CD4-positive, CD25-positive, alpha-beta regulatory T cell (primary cell): Measurements from ENCODE around the gene EXTL1. TPM values are rescaled to one million over a fixed set of nuclear protein-coding genes. Genes with fewer than 3 reads are reported as not detected.

ENCODE experiments used
- ATAC-seq, 2 donors: fragments of 150-1000 bp; cut with Tn5 transposase; one replicate each; pipeline ENCODE4 v1.10.0; 2021; ENCODE audit warnings: low read depth in 2 of 2, moderate number of reproducible peaks in 2 of 2, moderate library complexity in 1 of 2
- DNase-seq, 3 donors: peaks; one replicate each; pipeline versions ENCODE4 v3.0.0 to v3.0.0-alpha.2; 2012 to 2022; ENCODE audit warnings: mixed read lengths in 1 of 3
- H3K27ac ChIP-seq: one replicate; pipeline ENCODE4 v1.7.0; 2013; ENCODE audit warnings: mild to moderate bottlenecking, low read length; ENCODE audit not compliant: insufficient read depth, poor library complexity, severe bottlenecking
- H3K27me3 ChIP-seq: one replicate; pipeline ENCODE4 v1.7.0; 2013; ENCODE audit warnings: low read length; ENCODE audit not compliant: control insufficient read depth, insufficient read depth
- H3K36me3 ChIP-seq: one replicate; pipeline ENCODE4 v1.7.0; 2013; ENCODE audit warnings: mild to moderate bottlenecking, low read length, moderate library complexity; ENCODE audit not compliant: control insufficient read depth, insufficient read depth
- H3K4me1 ChIP-seq: 2 replicates; pipeline ENCODE4 v1.7.0; 2013; ENCODE audit warnings: mild to moderate bottlenecking, low read length; ENCODE audit not compliant: insufficient read depth, control insufficient read depth, poor library complexity, severe bottlenecking
- H3K4me3 ChIP-seq: one replicate; pipeline ENCODE4 v1.7.0; 2013; ENCODE audit warnings: low read depth, mild to moderate bottlenecking, low read length, moderate library complexity
- H3K9me3 ChIP-seq, 2 experiments: 1 replicate in 1 of 2; 2 replicates in 1 of 2; pipeline ENCODE4 v1.7.0; 2013; ENCODE audit warnings: low read length in 2 of 2, mild to moderate bottlenecking in 1 of 2, moderate library complexity in 1 of 2; ENCODE audit not compliant: control insufficient read depth in 2 of 2
- H3K27ac Mint-ChIP-seq, 3 donors: one replicate each; pipeline ENCODE4 v1.8.0; 2020 to 2022; ENCODE audit warnings: mild to moderate bottlenecking in 3 of 3, mixed read lengths in 3 of 3, moderate library complexity in 2 of 3
- H3K27me3 Mint-ChIP-seq: one replicate; pipeline ENCODE4 v1.8.0; 2022; ENCODE audit warnings: mild to moderate bottlenecking, mixed read lengths
- H3K36me3 Mint-ChIP-seq: one replicate; pipeline ENCODE4 v1.8.0; 2020; ENCODE audit warnings: mixed read lengths
- H3K4me1 Mint-ChIP-seq, 4 donors: one replicate each; pipeline ENCODE4 v1.8.0; 2020 to 2022; ENCODE audit warnings: mixed read lengths in 4 of 4, mild to moderate bottlenecking in 1 of 4
- H3K4me3 Mint-ChIP-seq, 4 donors: one replicate each; pipeline ENCODE4 v1.8.0; 2020 to 2022; ENCODE audit warnings: mild to moderate bottlenecking in 4 of 4, mixed read lengths in 4 of 4, moderate library complexity in 3 of 4
- H3K9me3 Mint-ChIP-seq, 7 donors: one replicate each; pipeline ENCODE4 v1.8.0; 2020 to 2022; ENCODE audit warnings: mixed read lengths in 7 of 7, mild to moderate bottlenecking in 3 of 7, moderate library complexity in 2 of 7
- polyA plus RNA-seq, 4 donors: library from polyadenylated mRNA; unstranded; fragments of 300-500 nt; fragmentation: Illumina TruSeq; gene quantifications; one replicate each; pipeline ENCODE4 v1.2.3, GENCODE V29; 2021
- total RNA-seq: library from RNA; stranded (reverse); gene quantifications from one replicate; pipeline ENCODE4 v1.2.3, GENCODE V29; 2022

EXTL1 gene
- total and polyA plus RNA-seq, 5 donors from 2014 or later = 0.22 TPM; not detected in 4

DNA sequence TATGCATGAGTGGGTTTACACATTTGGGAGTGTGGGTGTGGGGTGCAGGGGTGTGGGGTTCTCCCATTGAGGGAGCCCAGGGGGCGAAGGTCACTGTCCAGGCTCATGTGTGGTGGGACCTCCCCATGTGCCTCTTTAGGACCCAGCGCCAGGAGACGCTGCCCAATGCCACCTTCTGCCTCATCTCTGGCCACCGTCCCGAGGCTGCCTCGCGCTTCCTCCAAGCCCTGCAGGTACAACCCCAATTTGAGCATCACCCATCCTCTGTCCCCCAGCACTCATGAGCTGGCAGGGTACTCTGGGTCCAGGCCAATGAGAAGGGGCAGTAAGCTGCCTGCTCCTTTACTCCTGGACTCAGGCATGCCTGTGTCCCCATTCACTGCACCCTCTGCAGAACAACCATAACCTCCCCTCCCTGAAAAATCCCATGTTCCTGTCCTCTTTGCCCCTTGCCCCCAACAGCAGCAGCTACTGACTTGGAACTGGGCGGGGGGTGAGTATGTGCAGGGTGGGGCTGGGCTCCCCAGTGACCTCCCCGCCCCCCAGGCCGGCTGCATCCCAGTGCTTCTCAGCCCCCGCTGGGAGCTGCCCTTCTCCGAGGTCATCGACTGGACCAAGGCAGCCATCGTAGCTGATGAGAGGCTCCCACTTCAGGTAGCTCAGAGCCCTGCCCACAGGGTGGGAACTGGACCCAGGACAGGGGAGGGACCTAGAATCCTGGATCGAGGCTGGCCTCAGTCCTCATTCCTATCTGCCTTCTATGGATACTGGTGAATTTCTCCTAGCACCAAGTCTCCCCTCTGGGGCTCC lies 7.7 kb downstream of the EXTL1 start:
- Mint-ChIP-seq H3K36me3 (no peaks in the 10 kb centered on the region), H3K4me1 (peaks cover 0 to 3% (median 1%) of the 10 kb centered on the region in 4 donors), H3K9me3 (no peaks in the 10 kb centered on the region), H3K27ac (no peak overlapping the region), H3K27me3 (peaks cover 16% of the 10 kb centered on the region), H3K4me3 (no peak overlapping the region)
- H3K4me3 ChIP-seq = no peak overlapping the region
- no peak for ATAC-seq
- H3K27ac ChIP-seq = no peak overlapping the region
- H3K27me3 ChIP-seq = no peaks in the 10 kb centered on the region
- no peaks in the 10 kb centered on the region for H3K36me3 ChIP-seq
- no peaks in the 10 kb centered on the region for H3K9me3 ChIP-seq
- no peak for DNase-seq
- H3K4me1 ChIP-seq = no peaks in the 10 kb centered on the region

DNA sequence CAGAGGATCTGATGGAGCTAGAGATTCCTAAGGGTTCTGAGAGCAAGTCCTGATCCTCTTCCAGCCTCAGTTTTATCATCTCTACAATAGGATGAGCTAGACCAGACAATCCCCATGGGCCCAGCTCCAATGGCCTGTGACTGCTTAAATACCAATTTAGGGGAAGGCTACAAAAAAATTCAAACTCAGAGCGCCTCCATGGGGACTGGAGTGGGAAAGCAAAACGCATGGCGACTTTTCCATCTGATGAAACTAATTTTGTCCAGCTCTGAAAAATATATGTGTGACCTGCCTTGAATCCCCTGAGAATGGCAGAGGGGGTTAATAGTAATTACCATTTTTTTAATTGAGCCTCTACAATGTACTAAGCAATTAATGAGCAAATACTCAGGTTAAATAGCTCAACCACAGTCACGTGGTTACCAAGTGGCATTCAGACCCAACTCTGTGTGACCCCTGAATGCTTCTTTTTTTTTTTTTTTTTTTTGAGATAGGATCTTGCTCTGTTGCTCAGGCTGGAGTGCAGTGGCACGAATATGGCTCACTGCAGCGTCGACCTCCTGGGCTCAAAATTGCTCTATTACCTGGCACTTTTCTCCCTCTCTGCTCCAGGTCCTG lies 8.4 kb downstream of the EXTL1 start:
- H3K36me3 Mint-ChIP-seq = no peaks in the 10 kb centered on the region
- H3K36me3 ChIP-seq = no peaks in the 10 kb centered on the region
- H3K4me1 ChIP-seq = peaks cover 5% of the 10 kb centered on the region
- no peaks in the 10 kb centered on the region for H3K27me3 ChIP-seq
- H3K9me3 Mint-ChIP-seq = no peaks in the 10 kb centered on the region
- ATAC-seq (no peak), DNase-seq (no peak)
- no peak overlapping the region for H3K4me3 ChIP-seq
- no peak overlapping the region for H3K4me3 Mint-ChIP-seq
- H3K27ac ChIP-seq = no peak overlapping the region
- H3K27ac Mint-ChIP-seq = no peak overlapping the region
- H3K27me3 Mint-ChIP-seq = peaks cover 23% of the 10 kb centered on the region
- peaks cover 0 to 10% (median 5%) of the 10 kb centered on the region in 4 donors for H3K4me1 Mint-ChIP-seq
- H3K9me3 ChIP-seq = no peaks in the 10 kb centered on the region

DNA sequence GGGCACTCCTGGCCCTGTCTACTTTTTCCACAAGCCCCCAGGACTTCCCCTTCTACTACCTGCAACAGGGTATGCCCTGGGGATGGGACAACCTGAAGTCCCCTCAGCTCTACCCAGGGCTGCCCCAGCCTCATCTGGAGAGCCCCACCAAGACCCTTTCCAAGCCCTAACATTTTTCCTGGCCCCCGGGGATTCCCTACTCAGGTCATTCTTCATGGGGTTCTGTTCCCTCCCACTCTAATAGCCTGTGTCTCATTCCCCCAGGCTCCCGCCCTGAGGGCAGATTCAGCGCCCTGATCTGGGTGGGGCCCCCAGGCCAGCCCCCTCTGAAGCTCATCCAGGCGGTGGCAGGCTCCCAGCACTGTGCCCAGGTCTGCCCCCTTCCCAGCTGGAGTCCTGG lies 9.6 kb downstream of the EXTL1 start:
- Histone ChIP-seq H3K27ac (no peak overlapping the region), H3K36me3 (no peaks in the 10 kb centered on the region), H3K27me3 (no peaks in the 10 kb centered on the region), H3K4me1 (peaks cover 16% of the 10 kb centered on the region), H3K9me3 (no peaks in the 10 kb centered on the region), H3K4me3 (no peak overlapping the region)
- Mint-ChIP-seq H3K27ac (no peak overlapping the region), H3K36me3 (no peaks in the 10 kb centered on the region), H3K4me3 (no peak overlapping the region), H3K9me3 (no peaks in the 10 kb centered on the region), H3K27me3 (peaks cover 33% of the 10 kb centered on the region), H3K4me1 (peaks cover 0 to 19% (median 8%) of the 10 kb centered on the region in 4 donors)
- ATAC-seq (no peak), DNase-seq (no peak)

DNA sequence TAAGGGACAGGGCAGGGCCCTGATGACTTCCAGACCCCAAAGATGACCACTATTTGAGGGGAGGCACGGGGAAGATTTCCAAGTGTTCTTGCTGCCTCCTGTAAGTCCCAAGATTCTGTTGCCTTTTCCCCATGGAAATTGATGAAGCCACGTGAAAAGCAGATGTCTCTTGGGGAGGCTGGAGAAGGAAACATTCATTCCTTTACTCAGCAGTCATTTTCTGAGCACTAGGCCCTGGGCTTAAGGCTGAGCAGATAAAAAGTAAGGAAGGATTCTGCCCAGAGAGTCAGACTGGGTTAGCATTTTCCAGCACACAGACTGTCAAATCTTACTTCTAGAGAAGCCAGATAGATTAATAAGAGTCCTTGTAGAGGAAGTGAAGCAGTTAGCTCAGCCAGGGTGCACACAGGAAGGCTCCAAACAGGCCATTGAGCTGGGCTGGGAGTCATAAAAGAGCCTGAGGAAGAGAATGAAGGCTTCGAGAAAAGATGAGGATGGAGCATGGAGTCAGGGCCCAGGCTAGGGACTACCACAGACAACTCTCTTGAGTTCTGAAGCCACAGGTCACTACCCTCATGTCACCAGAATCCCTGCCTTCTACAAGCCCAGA lies 10.1 kb downstream of the EXTL1 start:
- no peak for ATAC-seq
- Histone ChIP-seq H3K4me3 (no peak overlapping the region), H3K27ac (no peak overlapping the region), H3K4me1 (peaks cover 18% of the 10 kb centered on the region), H3K36me3 (no peaks in the 10 kb centered on the region), H3K27me3 (no peaks in the 10 kb centered on the region), H3K9me3 (no peaks in the 10 kb centered on the region)
- Mint-ChIP-seq H3K27me3 (peaks cover 33% of the 10 kb centered on the region), H3K4me3 (no peak overlapping the region), H3K9me3 (no peaks in the 10 kb centered on the region), H3K27ac (peak overlapping the region in 1 of 3 donors; percentile 14), H3K36me3 (no peaks in the 10 kb centered on the region), H3K4me1 (peaks cover 0 to 19% (median 8%) of the 10 kb centered on the region in 4 donors)
- no peak for DNase-seq

DNA sequence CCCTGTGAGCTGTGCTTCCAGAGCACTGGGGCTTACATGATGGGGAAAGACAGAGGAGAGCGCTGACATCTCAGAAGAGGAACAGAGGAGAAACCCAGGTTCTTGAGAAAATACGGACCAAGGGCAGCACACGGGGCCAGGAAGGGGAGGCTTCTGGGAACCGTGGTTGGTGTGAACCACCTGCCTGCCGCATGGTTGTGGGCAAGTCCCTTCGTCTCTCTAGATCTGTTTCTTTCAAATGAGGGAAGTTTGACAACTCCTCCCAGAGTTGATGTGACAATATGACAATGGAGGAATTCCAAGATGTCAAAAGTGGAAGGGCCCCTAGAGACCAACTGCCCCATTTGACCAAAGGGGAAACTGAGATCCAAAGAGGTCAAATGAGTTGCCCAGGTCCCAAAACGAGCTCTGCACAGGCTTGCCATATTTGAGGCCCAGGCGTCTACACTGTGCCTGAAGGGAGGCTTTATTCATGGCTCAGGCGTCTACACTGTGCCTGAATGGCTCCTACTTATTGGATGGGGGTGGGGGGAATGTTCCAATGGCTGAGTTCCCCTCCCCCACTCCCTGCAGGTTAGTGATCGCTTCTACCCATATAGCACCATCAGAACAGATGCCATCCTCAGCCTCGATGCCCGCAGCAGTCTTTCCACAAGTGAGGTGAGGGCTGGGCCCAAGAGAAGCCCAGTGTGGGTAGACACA lies 11.2 kb downstream of the EXTL1 start:
- peaks cover 0 to 19% (median 8%) of the 10 kb centered on the region in 4 donors for H3K4me1 Mint-ChIP-seq
- peaks cover 18% of the 10 kb centered on the region for H3K4me1 ChIP-seq
- no peaks in the 10 kb centered on the region for H3K9me3 Mint-ChIP-seq
- H3K36me3 Mint-ChIP-seq = no peaks in the 10 kb centered on the region
- no peaks in the 10 kb centered on the region for H3K9me3 ChIP-seq
- H3K36me3 ChIP-seq = no peaks in the 10 kb centered on the region
- ATAC-seq (no peak), DNase-seq (no peak)
- no peaks in the 10 kb centered on the region for H3K27me3 ChIP-seq
- H3K27ac ChIP-seq = no peak overlapping the region
- H3K27me3 Mint-ChIP-seq = peaks cover 33% of the 10 kb centered on the region
- H3K27ac Mint-ChIP-seq = no peak overlapping the region
- no peak overlapping the region for H3K4me3 ChIP-seq
- H3K4me3 Mint-ChIP-seq = peak overlapping the region in 2 of 4 donors; percentile 29 to 76

DNA sequence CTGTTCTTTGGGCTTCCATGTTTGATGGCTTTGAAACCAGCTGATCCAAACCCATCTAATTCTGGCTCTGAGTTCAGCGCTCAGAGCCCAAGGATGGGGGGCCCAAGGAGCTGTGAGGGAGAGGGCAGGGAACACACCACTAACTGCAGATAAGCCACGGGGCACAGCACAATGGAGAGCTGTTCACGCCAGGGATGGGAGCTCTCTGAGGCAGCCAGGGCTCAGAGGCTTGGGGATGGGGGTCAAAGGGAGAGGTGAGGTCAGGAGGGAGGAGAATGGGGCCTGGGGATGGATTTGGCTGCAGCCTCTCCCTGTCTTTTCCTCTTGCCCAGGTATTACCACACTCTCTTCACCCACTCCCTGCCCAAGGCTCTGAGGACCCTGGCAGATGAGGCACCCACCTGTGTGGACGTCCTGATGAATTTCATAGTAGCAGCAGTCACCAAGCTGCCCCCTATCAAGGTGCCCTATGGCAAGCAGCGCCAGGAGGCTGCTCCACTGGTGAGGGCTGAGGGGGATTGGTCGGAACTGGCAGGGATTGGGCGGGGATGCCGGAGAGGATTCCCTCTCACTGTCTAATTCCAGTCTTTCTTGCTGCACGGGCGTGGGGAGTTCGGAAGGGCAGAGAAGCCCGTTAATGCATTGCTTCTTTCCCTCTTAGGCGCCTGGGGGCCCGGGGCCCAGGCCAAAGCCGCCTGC lies 13.1 kb downstream of the EXTL1 start:
- Histone ChIP-seq H3K4me1 (peaks cover 18% of the 10 kb centered on the region), H3K36me3 (no peaks in the 10 kb centered on the region), H3K9me3 (no peaks in the 10 kb centered on the region), H3K27ac (peak overlapping the region; percentile 25), H3K4me3 (peak overlapping the region; percentile 59), H3K27me3 (no peaks in the 10 kb centered on the region)
- DNase-seq (no peak), ATAC-seq (no peak)
- Mint-ChIP-seq H3K4me1 (peaks cover 0 to 19% (median 8%) of the 10 kb centered on the region in 4 donors), H3K27me3 (peaks cover 38% of the 10 kb centered on the region), H3K9me3 (no peaks in the 10 kb centered on the region), H3K36me3 (no peaks in the 10 kb centered on the region), H3K27ac (peak overlapping the region; percentile 32 to 96 (median 95)), H3K4me3 (peak overlapping the region; percentile 95 to 99 (median 97))
